ENCODE measurements around the gene FEM1B. TPM values are rescaled to one million over a fixed set of nuclear protein-coding genes. Genes with fewer than 3 reads are reported as not detected.

The FEM1B gene
- total and polyA plus RNA-seq, 2 donors (not counting 1 experiment from before 2014, with no cell fraction given), result 38.2 to 48.4 TPM

DNA sequence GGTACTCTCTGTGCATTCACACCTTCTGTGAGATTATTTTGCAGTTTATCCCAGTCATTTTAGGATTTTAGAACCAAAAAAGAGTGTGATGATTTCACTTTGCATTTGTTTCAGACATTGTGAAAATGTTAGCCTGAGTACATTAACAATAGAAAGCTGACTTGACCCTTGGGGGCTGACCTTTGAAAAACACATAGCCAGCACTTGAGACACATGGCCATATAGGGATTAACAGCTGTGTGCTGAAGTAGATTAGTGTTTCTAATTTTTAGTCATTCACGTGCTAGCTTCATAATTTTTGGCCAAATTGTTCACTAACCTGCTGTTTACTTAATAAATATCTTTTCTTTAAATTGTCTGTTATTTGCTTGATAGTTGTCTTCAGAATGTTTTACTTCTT is 3.5 kb downstream of the FEM1B start:
- Histone ChIP-seq H3K27ac (ENCODE audit: insufficient read depth, low read length) (no peak overlapping the region), H3K4me1 (ENCODE audit: control insufficient read depth, extremely low read depth, insufficient read depth, low read length) (peaks cover 10% of the 10 kb centered on the region), H3K4me3 (replicated peaks in 1 of 4; ENCODE audit: control extremely low read depth in 1 of 4, insufficient read depth in 1 of 4, low read depth in 3 of 4, low read length in 4 of 4) (peak overlapping the region; percentile 82 to 98 (median 87)), H3K36me3 (ENCODE audit: control insufficient read depth, insufficient read depth, low read length) (no peaks in the 10 kb centered on the region), H3K79me2 (ENCODE audit: control insufficient read depth, insufficient read depth, low read length) (peaks cover 79% of the 10 kb centered on the region), H3K9me3 (ENCODE audit: control insufficient read depth, insufficient read depth, low read depth, low read length) (no peaks in the 10 kb centered on the region), H3K4me2 (ENCODE audit: extremely low read depth, insufficient read depth, low read length) (peak overlapping the region; percentile 97), H3K9ac (ENCODE audit: insufficient read depth, low read length) (no peak overlapping the region), H4K20me1 (ENCODE audit: control insufficient read depth, extremely low read depth, insufficient read depth, low read length) (peaks cover 12% of the 10 kb centered on the region), H3K27me3 (ENCODE audit: control insufficient read depth, insufficient read depth, low read length) (no peaks in the 10 kb centered on the region), H2AFZ (ENCODE audit: low read length) (no peak overlapping the region)
- no peak for DNase-seq (ENCODE audit: low read depth in 2 of 2)
- TF ChIP-seq EZH2 (IDR thresholded peaks at IDR 0.05; ENCODE audit: low read length, missing control alignments), result no peak
- TF ChIP-seq, protein P1, sequence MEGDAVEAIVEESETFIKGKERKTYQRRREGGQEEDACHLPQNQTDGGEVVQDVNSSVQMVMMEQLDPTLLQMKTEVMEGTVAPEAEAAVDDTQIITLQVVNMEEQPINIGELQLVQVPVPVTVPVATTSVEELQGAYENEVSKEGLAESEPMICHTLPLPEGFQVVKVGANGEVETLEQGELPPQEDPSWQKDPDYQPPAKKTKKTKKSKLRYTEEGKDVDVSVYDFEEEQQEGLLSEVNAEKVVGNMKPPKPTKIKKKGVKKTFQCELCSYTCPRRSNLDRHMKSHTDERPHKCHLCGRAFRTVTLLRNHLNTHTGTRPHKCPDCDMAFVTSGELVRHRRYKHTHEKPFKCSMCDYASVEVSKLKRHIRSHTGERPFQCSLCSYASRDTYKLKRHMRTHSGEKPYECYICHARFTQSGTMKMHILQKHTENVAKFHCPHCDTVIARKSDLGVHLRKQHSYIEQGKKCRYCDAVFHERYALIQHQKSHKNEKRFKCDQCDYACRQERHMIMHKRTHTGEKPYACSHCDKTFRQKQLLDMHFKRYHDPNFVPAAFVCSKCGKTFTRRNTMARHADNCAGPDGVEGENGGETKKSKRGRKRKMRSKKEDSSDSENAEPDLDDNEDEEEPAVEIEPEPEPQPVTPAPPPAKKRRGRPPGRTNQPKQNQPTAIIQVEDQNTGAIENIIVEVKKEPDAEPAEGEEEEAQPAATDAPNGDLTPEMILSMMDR (conservative IDR thresholded peaks at IDR 0.05 in 1 of 2, IDR thresholded peaks at IDR 0.05 in 1 of 2; ENCODE audit: low read depth in 1 of 2, low read length in 2 of 2), result no peak

DNA sequence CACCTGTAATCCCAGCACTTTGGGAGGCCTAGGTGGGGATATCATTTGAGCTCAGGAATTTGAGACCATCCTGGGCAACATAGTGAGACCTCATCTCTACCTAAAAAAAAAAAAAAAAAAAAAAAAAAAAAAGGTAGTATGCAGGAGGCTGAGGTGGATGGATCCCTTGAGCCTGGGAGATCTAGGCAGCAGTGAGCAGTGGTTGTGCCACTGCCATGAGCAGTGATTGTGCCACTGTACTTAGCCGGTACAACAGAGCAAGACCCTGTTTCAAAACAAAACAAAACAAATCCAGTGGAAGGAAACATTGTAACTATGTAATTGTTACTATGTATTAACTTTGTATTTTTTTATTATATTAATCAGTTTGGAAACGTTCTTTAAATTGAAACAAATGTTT is 5.9 kb downstream of the FEM1B start:
- Histone ChIP-seq H3K36me3 (ENCODE audit: control insufficient read depth, insufficient read depth, low read length) (no peaks in the 10 kb centered on the region), H3K4me3 (replicated peaks in 1 of 4; ENCODE audit: control extremely low read depth in 1 of 4, insufficient read depth in 1 of 4, low read depth in 3 of 4, low read length in 4 of 4) (no peak overlapping the region), H4K20me1 (ENCODE audit: control insufficient read depth, extremely low read depth, insufficient read depth, low read length) (peaks cover 14% of the 10 kb centered on the region), H3K27ac (ENCODE audit: insufficient read depth, low read length) (no peak overlapping the region), H3K9me3 (ENCODE audit: control insufficient read depth, insufficient read depth, low read depth, low read length) (no peaks in the 10 kb centered on the region), H3K79me2 (ENCODE audit: control insufficient read depth, insufficient read depth, low read length) (peaks cover 100% of the 10 kb centered on the region), H3K4me2 (ENCODE audit: extremely low read depth, insufficient read depth, low read length) (no peak overlapping the region), H3K4me1 (ENCODE audit: control insufficient read depth, extremely low read depth, insufficient read depth, low read length) (peaks cover 5% of the 10 kb centered on the region), H3K9ac (ENCODE audit: insufficient read depth, low read length) (no peak overlapping the region), H2AFZ (ENCODE audit: low read length) (no peak overlapping the region), H3K27me3 (ENCODE audit: control insufficient read depth, insufficient read depth, low read length) (no peaks in the 10 kb centered on the region)
- DNase-seq (ENCODE audit: low read depth in 2 of 2), result no peak
- TF ChIP-seq, protein P1 (conservative IDR thresholded peaks at IDR 0.05 in 1 of 2, IDR thresholded peaks at IDR 0.05 in 1 of 2; ENCODE audit: low read depth in 1 of 2, low read length in 2 of 2), result no peak

DNA sequence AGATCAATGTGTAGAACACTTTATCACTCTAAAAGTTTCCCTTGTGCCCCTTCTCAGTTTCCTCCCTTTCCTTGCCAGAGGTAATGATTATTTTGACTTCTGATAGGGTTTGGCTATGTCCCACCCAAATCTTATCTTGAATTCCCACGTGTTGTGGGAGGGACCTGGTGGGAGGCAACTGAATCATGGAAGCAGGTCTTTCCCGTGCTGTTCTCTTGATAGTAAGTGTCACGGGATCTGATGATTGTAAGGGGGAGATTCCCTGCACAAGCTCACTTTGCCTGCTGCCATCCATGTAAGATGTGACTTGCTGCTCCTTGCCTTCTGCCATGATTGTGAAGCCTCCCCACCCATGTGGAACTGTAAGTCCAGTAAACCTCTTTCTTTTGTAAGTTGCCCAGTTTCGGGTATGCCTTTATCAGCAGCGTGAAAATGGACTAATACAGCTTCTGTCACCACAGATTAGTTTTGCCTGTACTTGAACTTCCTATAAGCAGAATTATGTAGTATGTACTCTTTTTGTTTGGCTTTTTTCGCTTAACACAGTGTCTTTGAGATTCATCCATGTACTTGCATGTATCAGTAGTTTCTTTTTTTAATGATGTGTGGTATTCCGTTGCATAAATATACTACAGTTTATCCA is 7.2 kb downstream of the FEM1B start:
- no peak overlapping the region for H3K27ac ChIP-seq (ENCODE audit: insufficient read depth, low read length)
- TF ChIP-seq, protein P1 (conservative IDR thresholded peaks at IDR 0.05 in 1 of 2, IDR thresholded peaks at IDR 0.05 in 1 of 2; ENCODE audit: low read depth in 1 of 2, low read length in 2 of 2), result no peak
- no peak for TF ChIP-seq EZH2 (IDR thresholded peaks at IDR 0.05; ENCODE audit: low read length, missing control alignments)

More for the DNA sequence above, 7.2 kb downstream of the FEM1B start:
- no peak for DNase-seq (ENCODE audit: low read depth in 2 of 2)
- Histone ChIP-seq H2AFZ (ENCODE audit: low read length) (no peak overlapping the region), H3K9ac (ENCODE audit: insufficient read depth, low read length) (no peak overlapping the region), H3K4me3 (replicated peaks in 1 of 4; ENCODE audit: control extremely low read depth in 1 of 4, insufficient read depth in 1 of 4, low read depth in 3 of 4, low read length in 4 of 4) (no peak overlapping the region), H3K27me3 (ENCODE audit: control insufficient read depth, insufficient read depth, low read length) (no peaks in the 10 kb centered on the region), H3K36me3 (ENCODE audit: control insufficient read depth, insufficient read depth, low read length) (peaks cover 3% of the 10 kb centered on the region), H3K4me2 (ENCODE audit: extremely low read depth, insufficient read depth, low read length) (no peak overlapping the region), H3K4me1 (ENCODE audit: control insufficient read depth, extremely low read depth, insufficient read depth, low read length) (peaks cover 5% of the 10 kb centered on the region), H3K9me3 (ENCODE audit: control insufficient read depth, insufficient read depth, low read depth, low read length) (no peaks in the 10 kb centered on the region), H4K20me1 (ENCODE audit: control insufficient read depth, extremely low read depth, insufficient read depth, low read length) (peaks cover 11% of the 10 kb centered on the region), H3K79me2 (ENCODE audit: control insufficient read depth, insufficient read depth, low read length) (peaks cover 99% of the 10 kb centered on the region)

Measured in fibroblast of lung (primary cell).